H9 (cell line): ENCODE measurements around the gene MAP3K5. TPM values are rescaled to one million over a fixed set of nuclear protein-coding genes. Genes with fewer than 3 reads are reported as not detected.

Source experiments
- DNase-seq: peaks from one replicate; pipeline ENCODE4 v3.0.0-alpha.2; 2017
- H2AFZ ChIP-seq: one replicate; pipeline ENCODE4 v1.6.1; 2013; ENCODE audit warnings: mild to moderate bottlenecking, low read length, control low read depth, moderate library complexity
- H2AK5ac ChIP-seq: 2 replicates; pipeline ENCODE4 v1.6.1; 2013; ENCODE audit warnings: low read length, control low read depth, mixed read lengths; ENCODE audit not compliant: insufficient read length
- H2BK120ac ChIP-seq: one replicate; pipeline ENCODE4 v1.6.1; 2013; ENCODE audit warnings: low read depth, mild to moderate bottlenecking, low read length, control low read depth, inconsistent platforms; ENCODE audit not compliant: poor library complexity, severe bottlenecking
- H2BK12ac ChIP-seq: 2 replicates; pipeline ENCODE4 v1.6.1; 2013; ENCODE audit warnings: low read length, control low read depth, mixed read lengths, low read depth; ENCODE audit not compliant: insufficient read length
- H2BK15ac ChIP-seq: 2 replicates; pipeline ENCODE4 v1.6.1; 2013; ENCODE audit warnings: low read depth, low read length, control low read depth
- H2BK20ac ChIP-seq: one replicate; pipeline ENCODE4 v1.6.1; 2013; ENCODE audit warnings: low read depth, mild to moderate bottlenecking, low read length, control low read depth, inconsistent platforms; ENCODE audit not compliant: poor library complexity, severe bottlenecking
- H2BK5ac ChIP-seq: 2 replicates; pipeline ENCODE4 v1.6.1; 2013; ENCODE audit warnings: low read length, control low read depth, mixed read lengths; ENCODE audit not compliant: insufficient read length
- H3K14ac ChIP-seq: 2 replicates; pipeline ENCODE4 v1.6.1; 2013; ENCODE audit warnings: low read length, control low read depth; ENCODE audit not compliant: insufficient read depth
- H3K18ac ChIP-seq: 2 replicates; pipeline ENCODE4 v1.6.1; 2013; ENCODE audit warnings: low read depth, mild to moderate bottlenecking, mixed read lengths, low read length, control low read depth; ENCODE audit not compliant: insufficient read length
- H3K23ac ChIP-seq: 2 replicates; pipeline ENCODE4 v1.6.1; 2013; ENCODE audit warnings: low read length, control low read depth, mixed read lengths, low read depth; ENCODE audit not compliant: insufficient read length
- H3K23me2 ChIP-seq: 2 replicates; pipeline ENCODE4 v1.6.1; 2013; ENCODE audit warnings: low read depth, mild to moderate bottlenecking, mixed read lengths, low read length, control low read depth; ENCODE audit not compliant: insufficient read length, poor library complexity, severe bottlenecking
- H3K27ac ChIP-seq: 2 replicates; pipeline ENCODE4 v1.5.1; 2013; ENCODE audit warnings: low read length, control low read depth, mixed read lengths, low read depth; ENCODE audit not compliant: insufficient read length
- H3K27me3 ChIP-seq: 2 replicates; pipeline ENCODE4 v1.6.1; 2013; ENCODE audit warnings: low read length, control low read depth, inconsistent platforms; ENCODE audit not compliant: insufficient read depth
- H3K4ac ChIP-seq: 2 replicates; pipeline ENCODE4 v1.6.1; 2013; ENCODE audit warnings: low read depth, mild to moderate bottlenecking, control low read depth, inconsistent platforms, low read length, moderate library complexity
- H3K4me1 ChIP-seq: 2 replicates; pipeline ENCODE4 v1.6.1; 2013; ENCODE audit warnings: low read length, control low read depth, inconsistent platforms; ENCODE audit not compliant: insufficient read depth
- H3K4me2 ChIP-seq: 2 replicates; pipeline ENCODE4 v1.6.1; 2013; ENCODE audit warnings: low read length, control low read depth, mixed read lengths; ENCODE audit not compliant: insufficient read length, insufficient read depth
- H3K56ac ChIP-seq: 2 replicates; pipeline ENCODE4 v1.6.1; 2013; ENCODE audit warnings: low read depth, mild to moderate bottlenecking, mixed read lengths, low read length, control low read depth; ENCODE audit not compliant: insufficient read length
- H3K79me1 ChIP-seq: 2 replicates; pipeline ENCODE4 v1.6.1; 2013; ENCODE audit warnings: low read depth, mild to moderate bottlenecking, moderate library complexity, low read length, control low read depth, inconsistent platforms; ENCODE audit not compliant: insufficient read depth, poor library complexity, severe bottlenecking
- H3K79me2 ChIP-seq: 2 replicates; pipeline ENCODE4 v1.6.1; 2013; ENCODE audit warnings: low read length, control low read depth, inconsistent platforms; ENCODE audit not compliant: insufficient read depth
- H3K9ac ChIP-seq: 2 replicates; pipeline ENCODE4 v1.6.1; 2013; ENCODE audit warnings: low read length, control low read depth, mixed read lengths; ENCODE audit not compliant: insufficient read length; ENCODE audit errors: extremely low read depth
- H3K9me3 ChIP-seq: one replicate; pipeline ENCODE4 v1.6.1; 2013; ENCODE audit warnings: low read depth, low read length, inconsistent platforms; ENCODE audit not compliant: control insufficient read depth
- H3T11ph ChIP-seq: one replicate; pipeline ENCODE4 v1.6.1; 2013; ENCODE audit warnings: mild to moderate bottlenecking, low read length, control low read depth, inconsistent platforms
- H4K20me1 ChIP-seq: one replicate; pipeline ENCODE4 v1.6.1; 2013; ENCODE audit not compliant: control insufficient read depth, insufficient read length, insufficient read depth
- H4K5ac ChIP-seq: 2 replicates; pipeline ENCODE4 v1.6.1; 2013; ENCODE audit warnings: low read depth, mild to moderate bottlenecking, mixed read lengths, low read length, control low read depth; ENCODE audit not compliant: insufficient read length
- H4K8ac ChIP-seq: replicated peaks from 2 replicates; pipeline ENCODE4 v1.6.1; 2013; ENCODE audit warnings: low read length, control low read depth, mixed read lengths, low read depth; ENCODE audit not compliant: insufficient read length
- H4K91ac ChIP-seq: 2 replicates; pipeline ENCODE4 v1.6.1; 2013; ENCODE audit warnings: low read depth, mild to moderate bottlenecking, moderate library complexity, mixed read lengths, low read length, control low read depth; ENCODE audit not compliant: insufficient read length
- H3K27ac Mint-ChIP-seq, 3 experiments: 2 replicates in 2 of 3; 3 replicates in 1 of 3; pipeline ENCODE4 v1.8.0; 2020 to 2021; ENCODE audit warnings: mixed read lengths in 3 of 3, mild to moderate bottlenecking in 1 of 3, moderate library complexity in 1 of 3
- H3K27me3 Mint-ChIP-seq: 2 replicates; pipeline ENCODE4 v1.8.0; 2021; ENCODE audit warnings: low read depth, mild to moderate bottlenecking, moderate library complexity, mixed read lengths
- H3K36me3 Mint-ChIP-seq, 3 experiments: 2 replicates in 2 of 3; 3 replicates in 1 of 3; pipeline ENCODE4 v1.8.0; 2020 to 2021; ENCODE audit warnings: low read depth in 3 of 3, mixed read lengths in 3 of 3; ENCODE audit not compliant: insufficient read depth in 1 of 3
- H3K4me1 Mint-ChIP-seq, 2 experiments: 2 replicates each; pipeline ENCODE4 v1.8.0; 2020; ENCODE audit warnings: mixed read lengths in 2 of 2
- H3K4me3 Mint-ChIP-seq, 2 experiments: 2 replicates in 1 of 2; 3 replicates in 1 of 2; pipeline ENCODE4 v1.8.0; 2020 to 2021; ENCODE audit warnings: mild to moderate bottlenecking in 2 of 2, mixed read lengths in 2 of 2, moderate library complexity in 1 of 2
- H3K9me3 Mint-ChIP-seq, 2 experiments: 2 replicates in 1 of 2; 3 replicates in 1 of 2; pipeline ENCODE4 v1.8.0; 2020; ENCODE audit warnings: mild to moderate bottlenecking in 2 of 2, mixed read lengths in 2 of 2, moderate library complexity in 1 of 2
- total RNA-seq: library from RNA; stranded (reverse); gene quantifications from 2 replicates; pipeline ENCODE4 v1.2.1, GENCODE V29; 2021
- TF ChIP-seq, protein P1 (sequence below): fragments of 200-600 bp; sonication (generic); conservative IDR thresholded peaks from 3 replicates; pipeline ENCODE4 v1.8.0; 2021; ENCODE audit warnings: antibody characterized with exemption, mild to moderate bottlenecking

Gene MAP3K5
- total RNA-seq, 1 experiment from 2014 or later = 1.6 TPM

DNA sequence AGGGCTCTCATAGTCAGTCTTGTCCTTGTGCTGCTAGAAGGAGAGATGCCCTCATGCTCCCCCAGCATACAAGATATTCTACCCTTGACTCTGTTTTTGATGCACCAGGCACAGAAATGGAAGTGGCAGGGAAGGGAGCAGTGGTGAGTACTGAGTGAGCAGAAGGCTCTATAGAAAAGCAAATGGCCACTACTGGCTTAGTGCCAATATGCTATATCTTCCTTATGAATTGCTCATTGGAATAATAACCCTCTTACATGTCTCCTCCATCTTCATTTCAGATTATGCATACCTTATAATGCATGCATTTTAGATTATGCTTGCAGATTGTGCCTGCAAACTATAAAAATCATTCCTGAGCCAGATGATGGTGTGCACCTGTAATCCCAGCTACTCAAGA, 82.8 kb downstream of the MAP3K5 start:
- TF ChIP-seq, protein P1, sequence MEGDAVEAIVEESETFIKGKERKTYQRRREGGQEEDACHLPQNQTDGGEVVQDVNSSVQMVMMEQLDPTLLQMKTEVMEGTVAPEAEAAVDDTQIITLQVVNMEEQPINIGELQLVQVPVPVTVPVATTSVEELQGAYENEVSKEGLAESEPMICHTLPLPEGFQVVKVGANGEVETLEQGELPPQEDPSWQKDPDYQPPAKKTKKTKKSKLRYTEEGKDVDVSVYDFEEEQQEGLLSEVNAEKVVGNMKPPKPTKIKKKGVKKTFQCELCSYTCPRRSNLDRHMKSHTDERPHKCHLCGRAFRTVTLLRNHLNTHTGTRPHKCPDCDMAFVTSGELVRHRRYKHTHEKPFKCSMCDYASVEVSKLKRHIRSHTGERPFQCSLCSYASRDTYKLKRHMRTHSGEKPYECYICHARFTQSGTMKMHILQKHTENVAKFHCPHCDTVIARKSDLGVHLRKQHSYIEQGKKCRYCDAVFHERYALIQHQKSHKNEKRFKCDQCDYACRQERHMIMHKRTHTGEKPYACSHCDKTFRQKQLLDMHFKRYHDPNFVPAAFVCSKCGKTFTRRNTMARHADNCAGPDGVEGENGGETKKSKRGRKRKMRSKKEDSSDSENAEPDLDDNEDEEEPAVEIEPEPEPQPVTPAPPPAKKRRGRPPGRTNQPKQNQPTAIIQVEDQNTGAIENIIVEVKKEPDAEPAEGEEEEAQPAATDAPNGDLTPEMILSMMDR = no peak
- H3K4ac ChIP-seq = no peak overlapping the region
- no peak overlapping the region for H2BK5ac ChIP-seq
- no peak overlapping the region for H4K5ac ChIP-seq
- H3K79me2 ChIP-seq = no peaks in the 10 kb centered on the region
- no peak overlapping the region for H2BK12ac ChIP-seq
- no peak overlapping the region for H3K9ac ChIP-seq
- no peaks in the 10 kb centered on the region for H3K27me3 Mint-ChIP-seq
- H3K14ac ChIP-seq = no peak overlapping the region
- no peaks in the 10 kb centered on the region for H3K27me3 ChIP-seq
- H3K4me3 Mint-ChIP-seq = no peak overlapping the region
- H2BK15ac ChIP-seq = no peak overlapping the region
- no peak overlapping the region for H4K8ac ChIP-seq
- H4K91ac ChIP-seq = no peak overlapping the region
- H3K23me2 ChIP-seq = no peaks in the 10 kb centered on the region
- no peak overlapping the region; a peak in 1 of 7 replicates for H3K27ac Mint-ChIP-seq
- no peak for DNase-seq
- H3K56ac ChIP-seq = no peak overlapping the region
- H3K4me1 ChIP-seq = no peaks in the 10 kb centered on the region
- H3K27ac ChIP-seq = no peak overlapping the region
- H3K9me3 ChIP-seq = no peaks in the 10 kb centered on the region
- H2AK5ac ChIP-seq = no peak overlapping the region
- no peaks in the 10 kb centered on the region for H3K79me1 ChIP-seq
- no peak overlapping the region for H2BK20ac ChIP-seq
- H3K18ac ChIP-seq = no peak overlapping the region
- H3K23ac ChIP-seq = no peak overlapping the region
- H2AFZ ChIP-seq = no peak overlapping the region
- H3K36me3 Mint-ChIP-seq = no peaks in the 10 kb centered on the region
- no peak overlapping the region for H3T11ph ChIP-seq
- no peaks in the 10 kb centered on the region for H3K9me3 Mint-ChIP-seq
- no peaks in the 10 kb centered on the region for H4K20me1 ChIP-seq
- no peaks in the 10 kb centered on the region for H3K4me1 Mint-ChIP-seq
- no peak overlapping the region for H3K4me2 ChIP-seq
- no peak overlapping the region for H2BK120ac ChIP-seq
